Immature natural killer cell (primary cell): ENCODE data around the gene ATP11A. TPM values are rescaled to one million over a fixed set of nuclear protein-coding genes. Genes with fewer than 3 reads are reported as not detected.
A peak's percentile ranks its signal among the peaks of the same experiment; 100 is the strongest.
"Not testable (repeated sequence)": the region's sequence is repeated elsewhere in the genome, so short reads cannot be mapped to it uniquely, and the experiment has no call there.

ENCODE experiments used
- DNase-seq, 3 donors: peaks; one replicate each; pipeline ENCODE4 v3.0.0; 2022; ENCODE audit warnings: mixed read lengths in 1 of 3
- H3K27ac Mint-ChIP-seq, 6 donors: one replicate each; pipeline ENCODE4 v1.8.0; 2020; ENCODE audit warnings: mixed read lengths in 6 of 6, mild to moderate bottlenecking in 5 of 6, inconsistent platforms in 4 of 6, moderate library complexity in 3 of 6
- H3K27me3 Mint-ChIP-seq, 3 donors: one replicate each; pipeline ENCODE4 v1.8.0; 2020 to 2021; ENCODE audit warnings: low read depth in 3 of 3, mild to moderate bottlenecking in 3 of 3, mixed read lengths in 3 of 3, moderate library complexity in 3 of 3, inconsistent platforms in 1 of 3
- H3K36me3 Mint-ChIP-seq, 3 donors: one replicate each; pipeline ENCODE4 v1.8.0; 2020; ENCODE audit warnings: mixed read lengths in 3 of 3, inconsistent platforms in 2 of 3, mild to moderate bottlenecking in 2 of 3
- H3K4me1 Mint-ChIP-seq, 2 donors: one replicate each; pipeline ENCODE4 v1.8.0; 2020; ENCODE audit warnings: inconsistent platforms in 2 of 2, mild to moderate bottlenecking in 2 of 2, mixed read lengths in 2 of 2, moderate library complexity in 1 of 2
- H3K4me3 Mint-ChIP-seq, 5 donors: one replicate each; pipeline ENCODE4 v1.8.0; 2020; ENCODE audit warnings: mild to moderate bottlenecking in 5 of 5, mixed read lengths in 5 of 5, inconsistent platforms in 3 of 5, moderate library complexity in 3 of 5
- H3K9me3 Mint-ChIP-seq, 6 donors: one replicate each; pipeline ENCODE4 v1.8.0; 2020; ENCODE audit warnings: mild to moderate bottlenecking in 6 of 6, mixed read lengths in 6 of 6, inconsistent platforms in 4 of 6, moderate library complexity in 3 of 6
- polyA plus RNA-seq, 3 donors: library from polyadenylated mRNA; unstranded; fragments of 300-500 nt; fragmentation: Illumina TruSeq; gene quantifications; one replicate each; pipeline ENCODE4 v1.2.3, GENCODE V29; 2021

The ATP11A gene
- polyA plus RNA-seq, 3 donors from 2014 or later = 0.96 to 2.9 TPM; not detected in 1

GRCh38 chr13:112777637-112778406 is 88.0 kb downstream of the ATP11A start:
- Mint-ChIP-seq H3K4me1 (peaks cover 0 to 7% of the 10 kb centered on the region in 2 donors), H3K27me3 (peaks cover 0 to 4% (median 0%) of the 10 kb centered on the region in 3 donors), H3K4me3 (no peak overlapping the region), H3K36me3 (no peaks in the 10 kb centered on the region), H3K27ac (no peak overlapping the region), H3K9me3 (no peaks in the 10 kb centered on the region)
- DNase-seq = no peak

GRCh38 chr13:112779856-112780604 is 90.2 kb downstream of the ATP11A start:
- Mint-ChIP-seq H3K9me3 (no peaks in the 10 kb centered on the region), H3K27ac (no peak overlapping the region), H3K4me1 (peaks cover 7 to 9% of the 10 kb centered on the region in 2 donors), H3K36me3 (no peaks in the 10 kb centered on the region), H3K4me3 (no peak overlapping the region), H3K27me3 (peaks cover 0 to 4% (median 0%) of the 10 kb centered on the region in 3 donors)
- DNase-seq = no peak

DNA sequence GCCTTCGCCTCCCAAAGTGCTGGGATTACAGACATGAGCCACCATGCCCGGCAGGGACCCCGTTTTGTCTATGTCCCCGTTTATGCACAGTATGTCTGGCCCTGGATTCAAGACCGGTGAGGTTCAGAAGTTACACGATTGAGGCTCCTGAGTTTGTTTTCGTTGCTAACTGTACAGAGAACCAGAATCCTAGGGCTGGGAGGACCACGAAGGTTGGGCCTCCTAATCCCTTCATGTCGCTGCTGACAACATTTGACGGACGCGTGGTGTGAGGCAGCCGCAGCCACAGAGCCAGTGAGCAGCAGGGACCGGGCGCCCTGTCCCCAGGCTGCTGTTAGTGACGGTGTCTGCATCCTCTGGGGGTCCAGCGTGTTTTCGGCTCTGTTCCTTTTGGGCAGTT is 91.4 kb downstream of the ATP11A start:
- no peak for DNase-seq
- peaks cover 7 to 9% of the 10 kb centered on the region in 2 donors for H3K4me1 Mint-ChIP-seq
- peaks cover 0 to 4% (median 0%) of the 10 kb centered on the region in 3 donors for H3K27me3 Mint-ChIP-seq
- H3K9me3 Mint-ChIP-seq = no peaks in the 10 kb centered on the region
- peaks cover 0 to 3% (median 0%) of the 10 kb centered on the region in 3 donors for H3K36me3 Mint-ChIP-seq
- no peak overlapping the region for H3K27ac Mint-ChIP-seq
- H3K4me3 Mint-ChIP-seq = no peak overlapping the region

DNA sequence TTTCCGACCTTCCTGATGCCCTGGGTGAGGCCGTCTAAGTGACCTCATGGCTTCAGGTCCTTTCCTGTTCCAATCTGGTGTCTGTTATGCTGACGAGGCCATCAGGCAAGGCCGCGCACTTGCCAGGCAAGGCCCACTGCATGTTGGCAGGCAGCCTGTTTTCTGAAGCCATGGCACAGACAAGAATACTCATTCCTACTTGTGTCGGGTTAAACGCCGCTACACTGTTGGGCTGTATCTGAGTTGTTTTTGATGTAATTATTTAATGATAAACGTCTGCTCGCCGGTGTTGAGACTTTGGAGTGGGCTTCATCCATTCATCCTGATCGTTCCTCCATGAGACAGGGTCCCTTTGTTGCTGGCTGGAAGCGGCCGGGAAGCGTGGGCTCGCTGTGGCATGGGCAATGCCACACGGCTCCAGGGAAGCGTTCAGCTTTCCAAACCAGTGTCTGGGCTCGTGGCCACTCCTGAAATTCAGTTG is 92.1 kb downstream of the ATP11A start:
- peaks cover 7 to 9% of the 10 kb centered on the region in 2 donors for H3K4me1 Mint-ChIP-seq
- H3K27me3 Mint-ChIP-seq = peaks cover 0 to 4% (median 0%) of the 10 kb centered on the region in 3 donors
- H3K36me3 Mint-ChIP-seq = peaks cover 0 to 7% (median 0%) of the 10 kb centered on the region in 3 donors
- H3K9me3 Mint-ChIP-seq = no peaks in the 10 kb centered on the region
- no peak overlapping the region for H3K4me3 Mint-ChIP-seq
- no peak for DNase-seq
- no peak overlapping the region for H3K27ac Mint-ChIP-seq

DNA sequence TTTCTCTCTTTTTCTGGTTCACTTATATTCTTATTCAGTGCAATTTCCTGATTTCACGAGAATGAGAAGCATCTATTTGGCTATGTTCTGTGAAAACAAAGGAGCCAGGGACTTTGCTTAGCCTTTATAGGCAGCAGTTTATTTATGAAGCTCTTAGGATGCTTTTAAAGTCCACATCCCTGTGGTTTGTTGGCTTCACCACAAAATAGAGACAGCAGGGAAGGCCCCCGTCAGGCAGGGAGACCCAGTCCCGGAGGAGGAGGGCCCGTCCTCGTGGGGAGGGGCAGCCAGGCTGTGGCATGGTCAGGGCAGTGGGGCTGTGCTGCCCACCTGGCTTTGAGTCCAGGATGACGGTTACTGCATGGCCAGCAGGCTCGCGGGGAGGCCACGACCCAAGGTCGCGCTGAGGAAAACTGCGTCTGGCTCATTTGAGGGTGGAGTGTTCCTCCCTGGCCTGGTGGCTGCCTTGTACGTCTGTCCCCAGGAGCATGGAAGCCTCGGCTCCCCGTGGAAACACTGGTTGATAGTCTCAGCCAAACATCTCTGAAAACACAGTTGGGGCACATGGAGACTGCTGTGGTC is 92.7 kb downstream of the ATP11A start:
- Mint-ChIP-seq H3K27me3 (peaks cover 0 to 4% (median 0%) of the 10 kb centered on the region in 3 donors), H3K27ac (no peak overlapping the region), H3K4me1 (peaks cover 7 to 9% of the 10 kb centered on the region in 2 donors), H3K4me3 (no peak overlapping the region), H3K36me3 (peaks cover 0 to 7% (median 0%) of the 10 kb centered on the region in 3 donors), H3K9me3 (no peaks in the 10 kb centered on the region)
- no peak for DNase-seq

GRCh38 chr13:112783135-112783977 is 93.5 kb downstream of the ATP11A start:
- no peaks in the 10 kb centered on the region for H3K9me3 Mint-ChIP-seq
- peaks cover 7 to 9% of the 10 kb centered on the region in 2 donors for H3K4me1 Mint-ChIP-seq
- H3K27me3 Mint-ChIP-seq = peaks cover 0 to 4% (median 0%) of the 10 kb centered on the region in 3 donors
- H3K4me3 Mint-ChIP-seq = no peak overlapping the region
- no peak for DNase-seq
- H3K27ac Mint-ChIP-seq = peak overlapping the region in 1 of 6 donors; percentile 62
- H3K36me3 Mint-ChIP-seq = peaks cover 0 to 7% (median 0%) of the 10 kb centered on the region in 3 donors

GRCh38 chr13:112783978-112784371 is 94.1 kb downstream of the ATP11A start:
- Mint-ChIP-seq H3K27ac (peak overlapping the region in 1 of 6 donors; percentile 62), H3K4me3 (no peak overlapping the region)

GRCh38 chr13:112784811-112785482 is 95.1 kb downstream of the ATP11A start:
- no peak for DNase-seq
- H3K27ac Mint-ChIP-seq = no peak overlapping the region

More at GRCh38 chr13:112783978-112784371, 94.1 kb downstream of the ATP11A start:
- no peaks in the 10 kb centered on the region for H3K9me3 Mint-ChIP-seq
- no peak for DNase-seq
- H3K36me3 Mint-ChIP-seq = peaks cover 0 to 7% (median 4%) of the 10 kb centered on the region in 3 donors
- H3K27me3 Mint-ChIP-seq = peaks cover 0 to 4% (median 0%) of the 10 kb centered on the region in 3 donors
- peaks cover 7 to 9% of the 10 kb centered on the region in 2 donors for H3K4me1 Mint-ChIP-seq

DNA sequence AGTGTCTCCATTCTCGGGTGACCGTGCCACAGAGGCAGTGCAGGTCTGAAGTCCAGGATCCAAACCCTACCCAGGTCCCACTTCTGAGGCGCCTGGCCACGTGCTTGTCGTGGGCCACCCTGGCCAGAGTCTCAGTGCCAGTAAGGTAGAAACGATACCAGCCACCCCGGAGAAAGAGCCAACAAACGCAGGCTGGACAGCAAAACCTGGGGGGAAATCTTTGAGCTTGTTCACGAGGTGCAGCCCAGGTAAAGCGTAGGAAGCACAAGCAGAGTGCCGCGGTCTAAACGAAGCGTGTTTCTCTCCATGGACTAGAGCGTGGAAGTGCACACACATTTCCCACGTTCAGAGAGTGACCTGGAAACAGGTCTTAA is 95.6 kb downstream of the ATP11A start:
- Mint-ChIP-seq H3K4me1 (peaks cover 7 to 9% of the 10 kb centered on the region in 2 donors), H3K27me3 (peaks cover 0 to 3% (median 0%) of the 10 kb centered on the region in 3 donors), H3K36me3 (peaks cover 0 to 7% (median 7%) of the 10 kb centered on the region in 3 donors), H3K9me3 (no peaks in the 10 kb centered on the region), H3K4me3 (no peak overlapping the region), H3K27ac (no peak overlapping the region)
- no peak for DNase-seq

More at GRCh38 chr13:112784811-112785482, 95.1 kb downstream of the ATP11A start:
- Mint-ChIP-seq H3K4me1 (peaks cover 7 to 9% of the 10 kb centered on the region in 2 donors), H3K4me3 (no peak overlapping the region), H3K27me3 (peaks cover 0 to 4% (median 0%) of the 10 kb centered on the region in 3 donors), H3K36me3 (peaks cover 0 to 7% (median 7%) of the 10 kb centered on the region in 3 donors), H3K9me3 (no peaks in the 10 kb centered on the region)

GRCh38 chr13:112786810-112787209 is 97.0 kb downstream of the ATP11A start:
- H3K27ac Mint-ChIP-seq, H3K4me3 Mint-ChIP-seq, DNase-seq, H3K9me3 Mint-ChIP-seq, H3K36me3 Mint-ChIP-seq, H3K27me3 Mint-ChIP-seq: not testable (repeated sequence)
- peaks cover 6 to 13% of the 10 kb centered on the region in 2 donors for H3K4me1 Mint-ChIP-seq

GRCh38 chr13:112790735-112791641 is 101.2 kb downstream of the ATP11A start:
- H3K4me3 Mint-ChIP-seq = no peak overlapping the region
- H3K4me1 Mint-ChIP-seq = peaks cover 11 to 14% of the 10 kb centered on the region in 2 donors
- H3K27me3 Mint-ChIP-seq = no peaks in the 10 kb centered on the region
- H3K27ac Mint-ChIP-seq = no peak overlapping the region
- H3K9me3 Mint-ChIP-seq = no peaks in the 10 kb centered on the region
- H3K36me3 Mint-ChIP-seq = peaks cover 7 to 11% (median 8%) of the 10 kb centered on the region in 3 donors
- DNase-seq = no peak
